Stimulated activated CD4-positive, alpha-beta T cell treated with anti-CD3 and anti-CD28 coated beads, Interleukin-2, amount 100 ng/mL, for 4 hours (primary cell): ENCODE data around the gene IRF1.

Experiments used
- DNase-seq: peaks from one replicate; pipeline ENCODE4 v3.0.0-alpha.2; 2020; ENCODE audit warnings: low read depth

IRF1 gene

DNA sequence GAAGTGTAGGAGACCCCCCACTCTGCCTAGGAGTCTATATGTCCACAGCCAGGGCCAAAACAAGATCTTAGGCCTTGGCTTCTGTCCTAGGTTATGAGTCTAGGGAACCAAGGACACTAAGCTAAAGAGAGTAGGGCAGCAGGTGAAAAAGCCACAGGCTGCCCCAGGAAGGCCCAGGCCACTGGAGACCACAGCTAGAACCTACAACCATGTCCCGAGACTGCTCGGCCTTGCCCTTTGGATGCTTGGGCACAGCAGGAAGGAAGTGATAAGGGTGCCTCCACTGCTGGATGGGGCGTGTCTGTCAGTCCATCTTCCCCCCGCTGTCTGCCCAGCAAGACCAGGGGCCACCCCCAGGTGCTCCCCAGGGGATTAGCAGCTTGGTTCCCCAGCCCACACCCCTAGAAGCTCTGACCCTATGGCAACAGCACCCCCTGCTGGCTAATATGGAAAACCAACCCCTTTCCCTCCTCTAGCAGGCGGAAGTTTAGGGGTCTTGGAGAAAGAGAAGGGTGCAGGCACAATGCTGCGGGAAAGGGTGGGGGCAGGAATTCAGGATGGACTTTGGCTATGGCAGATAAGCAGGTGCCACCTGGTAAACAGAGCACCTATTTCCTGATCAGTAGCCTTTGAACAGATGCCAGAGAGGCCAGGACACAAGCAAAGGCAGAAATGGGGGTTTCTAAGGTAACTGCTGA is 10.5 kb upstream of the IRF1 start:
- peak; percentile 70 for DNase-seq

DNA sequence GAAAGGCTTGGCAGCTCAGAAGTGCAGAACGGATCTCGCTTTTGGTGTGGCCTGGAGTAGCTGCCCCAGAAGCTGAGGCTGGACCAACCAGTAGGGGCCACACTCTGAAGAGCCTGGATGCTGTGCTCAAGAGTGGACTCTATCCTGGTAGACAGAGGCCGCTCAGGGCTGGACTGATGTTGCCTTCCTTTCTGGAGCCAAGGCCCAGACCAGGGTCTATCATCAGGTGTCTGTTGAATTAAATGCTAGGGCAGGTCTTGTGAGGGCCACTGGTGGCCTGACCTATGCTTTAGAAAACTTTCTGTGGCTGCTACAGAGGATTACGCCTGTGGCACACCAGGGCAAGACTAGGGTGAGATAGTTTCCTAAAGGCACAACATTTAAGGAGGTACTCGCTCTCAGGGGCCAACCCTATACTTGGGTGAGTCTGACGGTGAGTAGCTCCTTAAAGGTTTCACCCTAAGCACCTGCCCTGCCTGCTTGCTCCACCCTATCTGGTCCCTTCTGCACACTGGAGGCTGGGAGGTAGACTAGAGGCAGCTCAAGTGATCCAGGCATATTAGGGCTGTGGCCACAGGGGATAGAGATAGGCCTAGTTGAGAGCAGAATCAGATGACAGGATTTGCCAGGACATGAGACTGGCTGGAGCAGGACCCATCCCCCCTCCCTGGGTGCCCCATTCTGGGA is 9.8 kb upstream of the IRF1 start:
- no peak for DNase-seq

DNA sequence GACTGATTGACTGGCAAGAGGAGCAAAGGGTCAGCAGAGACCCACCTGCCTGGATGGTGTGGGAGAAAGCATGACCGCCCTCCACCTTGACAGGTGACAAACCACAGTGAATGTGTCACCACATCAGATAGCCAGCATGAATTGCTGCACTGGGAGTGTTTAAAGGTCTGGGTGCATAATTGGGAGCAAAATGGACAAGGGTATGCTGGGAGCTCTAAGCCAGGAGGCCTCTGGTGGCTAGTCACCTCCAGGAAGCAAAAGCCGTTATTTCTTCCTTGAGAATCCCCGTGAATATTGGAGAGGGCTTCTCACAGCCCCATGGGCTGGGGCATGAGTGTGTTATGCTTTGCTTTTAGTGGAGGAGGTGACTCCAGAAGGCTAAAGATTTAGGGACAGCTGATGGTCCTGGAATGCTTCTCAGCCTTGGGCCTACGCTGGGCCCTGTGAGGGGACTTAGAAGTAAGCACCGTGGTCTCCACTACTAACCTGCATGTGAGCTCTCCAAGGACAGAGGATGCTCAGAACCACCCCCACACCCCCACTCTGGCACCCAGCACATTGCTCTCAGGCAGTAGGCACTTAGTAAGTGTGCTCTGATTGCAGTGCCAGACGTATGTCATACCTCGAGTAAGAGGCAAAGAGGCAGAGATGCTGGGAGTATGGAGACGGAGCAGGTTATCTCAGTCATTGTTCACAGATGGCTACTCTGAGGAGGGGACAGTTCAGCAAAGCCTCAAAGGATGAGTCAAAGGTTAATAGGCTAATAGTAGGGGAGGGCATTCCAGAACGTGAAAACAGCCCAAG is 9.1 kb upstream of the IRF1 start:
- DNase-seq = no peak

DNA sequence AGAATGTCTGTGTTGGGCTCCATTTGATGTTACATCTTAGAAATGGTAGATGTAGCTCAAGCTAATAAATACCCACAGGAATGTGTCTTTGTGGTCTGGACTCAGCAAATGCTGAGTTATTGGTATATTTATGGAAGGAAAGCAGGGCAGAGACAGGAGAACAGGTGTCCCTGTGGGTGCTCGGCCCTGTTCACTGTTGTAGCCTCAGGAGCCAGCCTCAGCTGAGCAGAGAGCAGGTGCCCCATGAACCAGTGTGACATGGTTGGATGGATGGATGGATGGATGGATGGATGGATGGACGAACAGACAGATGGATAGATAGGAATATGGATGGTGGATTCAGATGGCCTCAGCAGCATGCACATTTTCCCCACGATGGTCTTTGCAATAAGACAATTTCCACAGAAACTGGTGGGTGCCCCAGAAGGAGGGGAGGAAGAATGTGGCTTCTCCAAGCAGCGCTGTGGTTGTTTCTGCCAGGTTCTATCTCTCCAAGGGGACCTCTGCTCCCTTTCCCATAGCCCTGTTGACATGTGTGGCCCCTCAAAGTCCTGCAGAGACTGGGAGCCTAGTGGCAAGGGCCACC is 8.2 kb upstream of the IRF1 start:
- no peak for DNase-seq

- DNase-seq = no peak
Observed at GRCh38 chr5:132498152-132498551, 7.6 kb upstream of the IRF1 start.

DNA sequence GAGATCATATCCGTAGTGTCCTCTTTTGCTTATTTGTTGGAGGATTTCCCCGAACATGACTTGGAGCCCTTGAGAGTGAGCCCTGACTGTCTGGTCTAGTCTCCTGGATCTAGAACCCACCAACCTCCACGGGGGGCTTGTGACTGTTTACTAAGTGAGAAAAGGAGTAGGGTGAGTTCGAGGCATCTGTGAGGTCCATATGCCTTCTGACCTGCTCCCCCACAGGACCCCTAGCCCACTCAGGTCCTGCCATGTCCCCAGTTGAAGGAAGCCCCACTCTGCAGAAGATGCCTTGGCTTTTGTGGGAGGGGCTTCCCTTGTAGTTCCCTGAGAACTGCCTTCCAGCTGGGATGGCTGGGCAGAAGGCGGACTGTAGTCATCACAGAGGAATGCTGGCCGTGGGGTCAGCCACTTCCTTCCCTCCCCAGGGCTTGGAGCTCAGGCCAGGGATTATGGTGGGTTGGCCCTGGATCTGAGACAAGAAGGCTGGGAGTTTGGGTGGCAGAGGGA is 7.0 kb upstream of the IRF1 start:
- DNase-seq = no peak

GRCh38 chr5:132496631-132497487 is 6.3 kb upstream of the IRF1 start:
- DNase-seq = peak; percentile 70

- DNase-seq = peak; percentile 91
Observed at GRCh38 chr5:132496191-132496630, 5.6 kb upstream of the IRF1 start.

DNA sequence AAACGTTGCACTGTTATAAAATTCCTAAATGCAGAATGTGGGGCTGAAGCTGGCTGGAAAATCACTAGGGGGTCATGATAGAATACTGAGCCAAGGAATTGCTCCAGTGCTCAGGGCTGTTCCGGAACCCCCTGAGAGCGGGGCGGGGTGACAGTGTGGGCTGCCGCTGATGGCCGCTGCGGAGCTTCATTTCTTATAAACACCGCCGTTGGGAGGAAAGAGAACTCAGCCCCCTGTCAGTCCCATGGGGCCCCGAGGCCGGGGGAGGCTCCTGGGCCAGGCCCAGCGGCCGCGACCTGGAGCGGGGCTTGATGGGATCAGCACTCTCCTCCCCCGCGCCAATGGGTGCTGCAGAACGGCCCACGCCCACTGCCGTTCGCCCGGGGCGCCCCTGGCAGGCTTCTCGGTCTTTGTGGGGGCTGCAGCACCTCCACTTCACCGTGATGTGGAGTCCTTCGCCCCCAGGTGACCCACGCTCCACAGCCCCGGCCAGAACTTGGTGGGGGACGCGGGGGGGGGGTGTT is 5.2 kb upstream of the IRF1 start:
- peak; percentile 89 for DNase-seq

DNA sequence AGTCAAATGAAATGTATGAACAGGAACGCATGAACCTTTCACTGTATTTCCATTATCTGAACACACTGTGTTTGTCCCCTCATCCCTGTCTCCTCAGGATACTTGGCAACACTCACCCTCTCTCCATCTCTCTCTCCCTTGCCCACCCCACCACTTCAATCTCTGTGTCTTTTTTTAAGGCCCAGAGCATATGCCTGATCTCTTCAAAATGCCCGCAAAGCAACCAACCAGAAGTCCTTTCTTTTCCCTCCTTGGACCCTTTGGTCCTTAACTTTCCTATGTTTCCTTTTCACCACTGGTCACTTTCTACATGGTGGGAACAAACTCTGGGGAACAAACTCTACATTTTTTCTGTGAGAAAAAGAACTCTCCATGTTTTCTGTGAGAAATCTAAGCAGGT is 3.2 kb upstream of the IRF1 start:
- no peak for DNase-seq

DNA sequence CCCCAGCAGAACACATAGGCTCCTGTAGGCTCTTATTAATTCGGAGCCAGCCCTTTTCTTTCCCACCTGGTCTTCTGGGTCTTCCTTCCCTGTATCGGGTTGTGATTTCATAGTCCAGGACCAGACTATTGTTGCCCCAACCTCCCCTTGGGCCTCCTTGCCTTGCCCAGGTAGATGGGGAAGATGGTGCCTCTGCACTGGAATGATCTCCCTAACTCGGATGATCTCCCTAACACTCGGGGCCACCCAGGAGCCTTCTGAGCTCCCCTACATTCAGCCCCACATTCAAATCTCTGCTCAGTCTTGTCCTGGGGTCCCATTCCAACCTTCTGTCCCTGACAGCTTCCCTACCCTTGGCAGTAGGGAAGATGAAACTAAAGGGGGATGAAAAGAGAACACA is 2.7 kb upstream of the IRF1 start:
- no peak for DNase-seq

- DNase-seq = no peak
Observed at GRCh38 chr5:132492386-132493125, 2.0 kb upstream of the IRF1 start.

GRCh38 chr5:132491368-132492364 is 1.1 kb upstream of the IRF1 start:
- no peak for DNase-seq

DNA sequence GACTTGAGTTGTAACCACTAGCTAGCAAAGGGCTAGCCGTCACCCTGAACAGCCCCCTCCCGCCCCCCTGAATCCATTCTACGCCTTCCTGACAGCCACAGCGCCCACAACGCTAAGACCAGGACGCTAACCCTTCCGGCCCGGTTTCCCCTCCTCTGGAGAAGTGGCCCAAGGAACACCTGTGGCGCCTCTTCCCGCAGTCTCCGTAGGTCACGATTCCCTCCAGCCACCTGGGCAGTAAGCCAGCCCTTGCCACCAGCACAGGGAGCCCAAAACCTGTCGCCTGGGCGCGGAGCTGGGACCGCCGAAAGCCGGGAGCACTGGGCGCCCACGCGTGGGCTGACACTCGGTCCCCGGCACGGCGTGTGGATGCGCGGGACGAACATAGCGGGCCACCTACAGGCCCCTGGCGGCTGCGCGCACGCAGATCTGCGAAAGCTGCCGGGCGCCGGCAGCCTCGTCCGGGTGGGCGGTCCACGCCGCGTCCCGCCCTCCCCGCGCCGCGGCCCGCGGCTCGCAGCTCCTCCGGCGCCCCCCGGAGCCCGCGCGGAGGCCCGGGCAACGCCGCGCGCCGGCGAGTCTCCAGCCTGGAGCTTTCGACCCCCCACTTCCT is 596 bp downstream of the IRF1 start:
- DNase-seq = peak; percentile 47

- no peak for DNase-seq
Observed at GRCh38 chr5:132489051-132489770, 1.4 kb downstream of the IRF1 start.

- no peak for DNase-seq
Observed at GRCh38 chr5:132488590-132488989, 2.0 kb downstream of the IRF1 start.

DNA sequence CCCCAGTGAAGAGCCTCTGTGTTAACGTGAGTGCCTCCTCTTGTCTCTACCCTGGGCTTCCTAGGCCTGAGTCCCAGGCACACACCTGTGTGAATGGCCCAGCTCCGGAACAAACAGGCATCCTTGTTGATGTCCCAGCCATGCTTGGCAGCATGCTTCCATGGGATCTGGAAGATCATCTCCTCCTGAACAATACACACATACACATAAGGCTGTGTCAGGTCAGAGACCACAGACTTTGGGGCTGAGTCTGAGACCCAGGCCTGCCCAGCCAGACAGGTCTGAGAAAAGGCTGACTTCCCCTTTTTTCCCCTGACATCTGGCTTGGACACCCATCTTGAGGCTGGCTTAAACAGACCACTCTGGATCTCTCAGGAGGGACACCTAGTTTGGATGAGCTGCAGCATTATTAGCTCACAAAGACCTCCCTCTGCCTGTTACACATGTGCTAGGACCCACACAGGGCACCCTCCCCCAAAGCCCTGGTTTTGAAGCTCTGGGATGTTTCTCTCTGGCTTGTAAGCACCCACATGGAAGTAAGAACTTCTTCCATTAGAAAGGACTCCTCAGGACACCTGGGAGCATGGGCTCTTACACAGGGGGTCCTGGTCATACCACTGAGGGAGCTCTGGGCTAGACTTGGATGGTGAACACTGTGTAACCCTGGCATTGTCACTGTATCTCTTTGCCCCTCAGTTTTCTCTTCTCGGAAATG is 2.6 kb downstream of the IRF1 start:
- no peak for DNase-seq

DNA sequence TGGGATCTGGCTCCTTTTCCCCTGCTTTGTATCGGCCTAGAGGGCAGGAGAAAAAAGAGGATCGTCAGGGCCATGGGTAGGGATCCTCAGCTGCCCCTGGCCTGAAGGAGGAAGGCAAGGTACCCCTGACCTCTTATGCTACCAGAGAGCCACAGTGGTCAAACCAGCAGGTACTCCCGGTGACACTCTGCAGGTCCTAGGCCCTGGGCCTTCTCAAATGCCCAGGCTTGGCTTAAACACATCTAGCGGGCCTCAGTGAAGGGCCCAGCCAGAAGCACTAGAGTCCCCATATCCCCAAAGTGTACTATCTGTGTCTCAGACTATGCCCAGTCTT is 3.5 kb downstream of the IRF1 start:
- no peak for DNase-seq
